AG10803 (cell line): ENCODE results near the gene NINJ1.
"Not testable (repeated sequence)": the region's sequence is repeated elsewhere in the genome, so short reads cannot be mapped to it uniquely, and the experiment has no call there.

Experiments used
- DNase-seq: peaks from one replicate; pipeline ENCODE4 v3.0.0; 2010; ENCODE audit warnings: low read depth
- H3K4me3 ChIP-seq: 2 replicates; pipeline ENCODE4 v1.5.1; 2011; ENCODE audit warnings: mild to moderate bottlenecking, low read length, control low read depth
- TF ChIP-seq, protein P1 (sequence below): conservative IDR thresholded peaks from 2 replicates; pipeline ENCODE4 v1.5.1; 2011; ENCODE audit warnings: mild to moderate bottlenecking, low read length, control low read depth, inconsistent platforms

Gene NINJ1

DNA sequence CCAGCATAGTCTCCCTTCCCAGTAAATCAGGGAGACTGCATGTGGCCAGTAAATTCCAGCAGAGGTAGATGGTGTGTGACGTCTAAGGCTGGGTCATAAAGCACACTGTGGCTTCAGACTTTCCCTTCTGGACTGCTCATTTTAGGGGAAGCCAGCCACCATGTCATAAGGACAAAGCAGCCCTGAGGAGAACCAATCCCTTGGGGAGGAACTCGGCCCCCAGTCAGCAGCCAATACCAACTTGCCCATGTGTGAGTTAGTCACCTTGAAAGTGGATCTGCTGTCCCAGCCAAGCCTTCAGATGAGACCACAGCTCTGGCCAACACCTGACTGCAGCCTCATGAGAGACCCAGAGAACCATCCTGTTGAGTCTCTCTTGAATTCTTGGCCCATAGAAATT is 14.7 kb upstream of the NINJ1 start:
- no peak overlapping the region for H3K4me3 ChIP-seq
- no peak for DNase-seq
- TF ChIP-seq, protein P1, sequence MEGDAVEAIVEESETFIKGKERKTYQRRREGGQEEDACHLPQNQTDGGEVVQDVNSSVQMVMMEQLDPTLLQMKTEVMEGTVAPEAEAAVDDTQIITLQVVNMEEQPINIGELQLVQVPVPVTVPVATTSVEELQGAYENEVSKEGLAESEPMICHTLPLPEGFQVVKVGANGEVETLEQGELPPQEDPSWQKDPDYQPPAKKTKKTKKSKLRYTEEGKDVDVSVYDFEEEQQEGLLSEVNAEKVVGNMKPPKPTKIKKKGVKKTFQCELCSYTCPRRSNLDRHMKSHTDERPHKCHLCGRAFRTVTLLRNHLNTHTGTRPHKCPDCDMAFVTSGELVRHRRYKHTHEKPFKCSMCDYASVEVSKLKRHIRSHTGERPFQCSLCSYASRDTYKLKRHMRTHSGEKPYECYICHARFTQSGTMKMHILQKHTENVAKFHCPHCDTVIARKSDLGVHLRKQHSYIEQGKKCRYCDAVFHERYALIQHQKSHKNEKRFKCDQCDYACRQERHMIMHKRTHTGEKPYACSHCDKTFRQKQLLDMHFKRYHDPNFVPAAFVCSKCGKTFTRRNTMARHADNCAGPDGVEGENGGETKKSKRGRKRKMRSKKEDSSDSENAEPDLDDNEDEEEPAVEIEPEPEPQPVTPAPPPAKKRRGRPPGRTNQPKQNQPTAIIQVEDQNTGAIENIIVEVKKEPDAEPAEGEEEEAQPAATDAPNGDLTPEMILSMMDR, result no peak

DNA sequence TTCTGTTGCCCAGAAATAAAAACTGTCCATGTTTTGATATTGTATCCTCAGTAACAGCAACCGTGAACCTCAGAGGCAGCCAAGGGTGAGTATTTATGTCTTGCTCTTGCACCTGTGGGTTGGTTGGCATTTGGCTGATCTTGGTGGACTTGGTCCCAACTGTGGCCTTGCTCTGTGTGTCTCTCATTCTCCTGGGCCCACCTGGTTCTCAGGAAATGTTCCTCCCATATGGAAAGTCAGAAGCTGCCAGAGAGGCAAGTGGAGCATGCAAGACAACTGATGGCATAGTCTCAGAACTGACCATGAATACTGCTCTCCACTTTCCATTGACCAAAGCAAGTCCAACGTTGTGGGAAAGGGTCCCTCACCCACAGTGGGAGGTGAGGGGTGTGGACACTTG is 13.6 kb upstream of the NINJ1 start:
- TF ChIP-seq, protein P1, result no peak
- no peak overlapping the region for H3K4me3 ChIP-seq
- DNase-seq, result no peak

DNA sequence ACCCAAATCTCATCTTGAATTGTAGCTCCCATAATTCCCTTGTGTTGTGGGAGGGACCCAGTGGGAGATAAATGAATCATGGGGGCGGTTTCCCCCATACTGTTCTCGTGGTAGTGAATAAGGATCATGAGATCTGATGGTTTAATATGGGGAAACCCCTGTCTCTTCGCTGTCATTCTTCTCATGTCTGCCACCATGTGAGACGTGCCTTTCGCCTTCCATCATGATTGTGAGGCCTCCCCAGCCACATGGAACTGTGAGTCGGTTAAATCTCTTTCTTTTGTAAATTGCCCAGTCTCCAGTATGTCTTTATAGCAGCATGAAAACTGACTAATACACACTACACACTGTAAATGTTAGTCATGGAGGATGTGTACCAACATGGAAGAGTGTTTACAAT is 12.6 kb upstream of the NINJ1 start:
- not testable (repeated sequence) for DNase-seq, H3K4me3 ChIP-seq

DNA sequence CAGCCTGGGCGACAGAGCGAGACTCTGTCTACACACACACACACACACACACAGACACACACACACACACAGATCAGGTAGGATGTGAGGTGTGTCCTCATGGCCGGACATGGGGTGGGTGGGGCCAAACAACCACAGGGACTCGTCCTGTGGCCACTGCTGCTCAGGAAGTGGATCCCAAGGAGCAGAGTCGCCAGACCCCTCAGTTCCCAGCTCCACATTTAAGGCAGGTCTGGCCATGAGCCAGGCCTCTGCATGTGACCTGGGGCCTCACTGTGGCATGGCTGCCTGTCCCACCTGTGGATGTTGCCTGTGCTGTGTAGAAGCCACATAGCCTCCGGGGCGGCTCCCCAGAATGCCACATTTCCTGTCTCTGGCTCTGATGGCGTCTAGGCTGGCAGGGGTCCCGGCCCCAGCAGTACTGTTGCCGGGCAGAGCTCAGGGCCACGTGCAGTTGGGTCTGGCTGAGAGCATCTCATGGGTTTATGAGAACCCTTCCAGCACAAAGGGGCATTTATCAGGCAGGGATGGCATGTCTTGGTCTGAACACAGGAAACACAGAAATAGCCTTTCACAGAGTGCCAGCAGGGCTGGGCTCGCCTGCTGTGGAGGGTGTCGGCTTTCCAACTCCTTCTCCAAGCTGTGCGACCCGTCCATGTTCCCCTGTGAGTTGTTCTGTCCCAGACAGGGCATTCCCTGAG is 9.9 kb upstream of the NINJ1 start:
- no peak for DNase-seq
- TF ChIP-seq, protein P1, result no peak
- H3K4me3 ChIP-seq, result no peak overlapping the region

DNA sequence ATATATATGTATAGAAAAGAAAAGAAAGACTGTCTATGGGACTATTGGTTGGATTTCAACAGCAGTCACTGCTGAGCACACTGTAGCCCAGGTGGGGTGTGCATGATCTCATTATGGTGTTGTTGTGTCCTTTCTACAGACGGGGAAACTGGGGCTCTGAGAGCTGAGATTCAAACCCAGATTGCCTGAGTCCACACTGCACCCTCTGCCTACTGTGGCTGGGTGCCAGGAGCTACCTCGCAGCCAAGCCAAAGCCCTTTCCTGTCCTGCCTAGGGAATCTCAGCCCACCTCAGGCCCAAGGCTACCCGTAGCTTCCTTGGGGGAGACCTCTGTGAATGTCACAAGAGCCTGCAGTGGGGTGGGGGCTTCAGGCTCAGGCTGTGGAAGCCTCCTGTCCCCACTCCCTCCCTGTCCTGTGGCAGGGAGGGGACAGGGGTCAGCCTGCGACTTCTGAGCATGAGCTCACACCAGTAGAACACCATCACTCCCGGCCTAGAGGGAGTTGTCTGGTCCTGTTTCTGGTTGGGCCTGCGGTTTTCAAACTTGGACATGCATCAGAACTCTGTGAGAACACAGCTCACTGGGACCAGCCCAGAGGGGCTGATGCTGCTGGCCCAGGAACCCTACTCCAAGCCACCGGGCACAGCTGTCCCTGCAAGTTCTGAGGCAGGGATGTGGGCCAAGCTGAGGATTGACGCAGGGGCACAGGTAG is 7.9 kb upstream of the NINJ1 start:
- DNase-seq, result no peak
- H3K4me3 ChIP-seq, result no peak overlapping the region
- TF ChIP-seq, protein P1, result no peak

DNA sequence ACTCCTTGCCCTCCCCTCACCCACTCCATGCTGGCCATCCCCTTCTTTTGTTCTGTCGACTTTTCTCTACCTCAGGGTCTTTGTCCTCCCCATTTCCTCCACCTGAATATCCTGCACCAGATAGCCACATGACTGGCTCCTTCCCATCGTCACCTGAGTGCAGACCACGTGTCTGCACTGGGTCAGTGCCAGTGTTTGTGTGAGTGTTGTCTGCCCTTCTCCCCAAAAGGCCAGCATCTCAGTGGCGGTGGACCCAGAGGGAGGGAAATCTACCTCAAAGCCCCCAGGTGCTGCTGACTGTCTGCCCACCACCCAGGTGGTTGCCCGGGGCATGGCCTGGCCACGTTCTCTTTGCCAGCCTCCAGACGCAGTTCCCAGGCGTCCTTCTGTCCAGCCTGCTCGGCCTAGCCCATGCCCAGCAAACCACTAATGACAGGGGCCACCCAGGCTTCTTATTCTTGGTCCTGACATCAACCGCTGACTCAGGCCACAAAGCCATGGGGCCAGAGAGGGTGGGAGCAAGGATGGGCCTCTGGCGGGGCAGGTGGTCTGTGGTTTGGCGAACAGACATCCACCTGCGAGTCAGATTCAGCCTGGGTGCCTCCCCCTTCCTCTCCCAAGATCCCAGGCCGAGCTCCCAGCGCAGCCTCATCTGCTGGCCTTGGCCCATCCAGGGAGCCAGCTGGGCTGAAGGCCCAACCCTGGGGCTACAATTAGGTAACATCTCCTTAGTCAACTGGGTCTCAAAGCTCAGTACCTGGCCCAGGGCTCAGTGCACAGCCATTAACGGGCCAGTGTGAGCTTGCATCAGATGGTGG is 5.5 kb upstream of the NINJ1 start:
- TF ChIP-seq, protein P1, result no peak
- no peak for DNase-seq
- no peak overlapping the region for H3K4me3 ChIP-seq

DNA sequence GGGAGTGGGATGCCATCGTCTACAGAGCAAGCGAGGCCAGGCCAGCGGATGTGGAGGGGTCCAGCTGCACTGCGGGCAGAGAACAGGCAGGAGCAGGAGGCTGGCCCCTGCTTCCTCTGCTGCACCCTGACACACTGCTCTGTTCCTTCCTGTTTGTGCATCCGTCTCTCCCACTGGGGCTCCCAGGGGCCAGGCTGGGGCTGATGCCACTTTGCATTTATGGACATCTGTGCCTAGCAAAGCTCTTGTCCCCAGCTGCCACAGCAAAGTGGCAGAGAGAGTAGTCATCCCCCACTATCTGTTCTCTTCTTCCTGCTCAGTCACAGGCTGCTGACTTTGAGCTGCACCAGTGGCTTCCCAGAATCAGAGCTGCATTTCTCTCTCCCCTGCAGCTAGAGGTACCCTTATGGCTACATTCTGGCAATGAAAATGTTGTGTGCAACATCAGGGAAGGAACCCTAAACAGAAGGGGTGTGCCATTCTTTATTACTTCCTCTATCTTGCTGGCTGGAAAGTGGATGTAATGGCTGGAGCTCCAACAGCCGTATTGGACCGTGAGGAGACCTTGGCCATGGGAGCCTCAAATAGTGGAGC is 4.2 kb upstream of the NINJ1 start:
- TF ChIP-seq, protein P1, result no peak
- H3K4me3 ChIP-seq, result no peak overlapping the region
- DNase-seq, result no peak
